Choroid plexus epithelial cell (primary cell): ENCODE results near the gene SPATS2.

ENCODE experiments used
- DNase-seq: peaks from one replicate; pipeline ENCODE4 v3.0.0-alpha.2; 2010; ENCODE audit warnings: low read depth
- H3K4me3 ChIP-seq: 2 replicates; pipeline ENCODE4 v1.5.1; 2011; ENCODE audit warnings: low read depth, mild to moderate bottlenecking, control low read depth, low read length, moderate library complexity
- TF ChIP-seq, protein P1 (sequence below): conservative IDR thresholded peaks from 2 replicates; pipeline ENCODE4 v1.5.1; 2011; ENCODE audit warnings: low read depth, mild to moderate bottlenecking, control low read depth, inconsistent platforms, low read length, moderate library complexity

The SPATS2 gene

DNA sequence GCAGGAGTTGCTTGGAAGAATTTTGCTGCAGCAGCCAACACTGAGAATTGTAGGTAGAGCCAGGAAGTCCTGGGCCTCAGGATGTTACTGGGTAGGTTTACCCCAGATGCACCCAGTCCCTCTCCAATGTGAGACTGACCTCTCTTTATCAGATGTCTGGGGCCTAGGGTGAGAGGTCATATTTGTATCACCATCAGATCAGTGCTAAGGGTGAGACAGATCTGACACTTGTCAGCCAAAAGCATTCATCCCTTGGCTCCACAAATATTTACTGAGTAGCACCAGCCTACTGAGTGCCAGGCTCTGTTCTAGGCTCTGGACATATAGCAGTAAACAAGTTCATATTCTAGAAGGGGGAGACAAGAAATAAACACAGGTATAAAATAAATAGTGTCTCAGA lies 39.9 kb upstream of the SPATS2 start:
- no peak for DNase-seq
- TF ChIP-seq, protein P1, sequence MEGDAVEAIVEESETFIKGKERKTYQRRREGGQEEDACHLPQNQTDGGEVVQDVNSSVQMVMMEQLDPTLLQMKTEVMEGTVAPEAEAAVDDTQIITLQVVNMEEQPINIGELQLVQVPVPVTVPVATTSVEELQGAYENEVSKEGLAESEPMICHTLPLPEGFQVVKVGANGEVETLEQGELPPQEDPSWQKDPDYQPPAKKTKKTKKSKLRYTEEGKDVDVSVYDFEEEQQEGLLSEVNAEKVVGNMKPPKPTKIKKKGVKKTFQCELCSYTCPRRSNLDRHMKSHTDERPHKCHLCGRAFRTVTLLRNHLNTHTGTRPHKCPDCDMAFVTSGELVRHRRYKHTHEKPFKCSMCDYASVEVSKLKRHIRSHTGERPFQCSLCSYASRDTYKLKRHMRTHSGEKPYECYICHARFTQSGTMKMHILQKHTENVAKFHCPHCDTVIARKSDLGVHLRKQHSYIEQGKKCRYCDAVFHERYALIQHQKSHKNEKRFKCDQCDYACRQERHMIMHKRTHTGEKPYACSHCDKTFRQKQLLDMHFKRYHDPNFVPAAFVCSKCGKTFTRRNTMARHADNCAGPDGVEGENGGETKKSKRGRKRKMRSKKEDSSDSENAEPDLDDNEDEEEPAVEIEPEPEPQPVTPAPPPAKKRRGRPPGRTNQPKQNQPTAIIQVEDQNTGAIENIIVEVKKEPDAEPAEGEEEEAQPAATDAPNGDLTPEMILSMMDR, result no peak

DNA sequence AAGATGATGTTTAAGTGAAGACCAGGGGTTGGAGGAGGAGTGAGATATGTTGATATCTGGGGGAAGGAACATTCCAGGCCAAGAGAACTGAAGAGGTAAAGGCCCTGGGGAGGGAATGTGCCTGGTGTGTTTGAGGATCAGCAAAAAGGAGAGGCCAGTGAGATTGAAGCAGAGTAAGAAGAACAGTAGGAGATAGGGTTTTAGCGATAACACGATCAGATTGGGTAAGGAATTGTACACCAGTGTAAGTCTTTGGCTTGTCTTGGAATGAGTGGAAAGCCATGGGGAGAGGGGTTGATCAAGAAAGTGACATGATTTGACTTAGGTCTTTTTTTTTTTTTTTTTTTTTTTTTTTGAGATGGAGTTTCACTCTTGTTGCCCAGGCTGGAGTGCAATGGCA lies 39.4 kb upstream of the SPATS2 start:
- no peak for DNase-seq
- H3K4me3 ChIP-seq, result no peak overlapping the region
- TF ChIP-seq, protein P1, result no peak

More for the DNA sequence above, 39.9 kb upstream of the SPATS2 start:
- H3K4me3 ChIP-seq, result no peak overlapping the region

DNA sequence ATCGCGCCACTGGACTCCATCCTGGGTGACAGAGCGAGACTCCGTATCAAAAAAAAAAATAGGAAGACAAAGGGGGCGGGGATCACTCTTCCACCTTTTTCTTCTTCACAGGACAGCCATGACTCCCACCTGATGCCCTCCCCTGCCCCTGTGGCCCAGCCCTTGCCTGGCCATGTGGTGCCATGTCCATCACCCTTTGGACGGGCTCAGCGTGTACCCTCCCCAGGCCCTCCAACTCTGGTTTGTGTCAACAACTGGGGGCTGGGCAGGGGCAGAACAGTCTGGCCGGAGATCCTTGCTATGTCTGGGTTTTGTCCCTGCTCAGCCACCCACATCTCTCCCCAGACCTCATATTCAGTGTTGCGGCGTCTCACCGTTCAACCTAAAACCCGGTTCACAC lies 38.4 kb upstream of the SPATS2 start:
- no peak for DNase-seq
- TF ChIP-seq, protein P1, result no peak
- no peak overlapping the region for H3K4me3 ChIP-seq

DNA sequence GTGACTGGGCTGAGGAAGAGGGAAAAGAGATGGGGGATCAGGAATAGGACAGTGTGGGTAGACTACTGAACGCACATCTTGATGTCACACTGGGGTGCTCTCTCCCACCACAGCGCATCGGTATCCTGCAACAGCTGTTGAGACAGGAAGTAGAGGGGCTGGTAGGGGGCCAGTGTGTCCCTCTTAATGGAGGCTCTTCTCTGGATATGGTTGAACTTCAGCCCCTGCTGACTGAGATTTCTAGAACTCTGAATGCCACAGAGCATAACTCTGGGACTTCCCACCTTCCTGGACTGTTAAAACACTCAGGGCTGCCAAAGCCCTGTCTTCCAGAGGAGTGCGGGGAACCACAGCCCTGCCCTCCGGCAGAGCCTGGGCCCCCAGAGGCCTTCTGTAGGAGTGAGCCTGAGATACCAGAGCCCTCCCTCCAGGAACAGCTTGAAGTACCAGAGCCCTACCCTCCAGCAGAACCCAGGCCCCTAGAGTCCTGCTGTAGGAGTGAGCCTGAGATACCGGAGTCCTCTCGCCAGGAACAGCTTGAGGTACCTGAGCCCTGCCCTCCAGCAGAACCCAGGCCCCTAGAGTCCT lies 37.1 kb upstream of the SPATS2 start:
- no peak for DNase-seq
- TF ChIP-seq, protein P1, result no peak
- H3K4me3 ChIP-seq, result no peak overlapping the region

DNA sequence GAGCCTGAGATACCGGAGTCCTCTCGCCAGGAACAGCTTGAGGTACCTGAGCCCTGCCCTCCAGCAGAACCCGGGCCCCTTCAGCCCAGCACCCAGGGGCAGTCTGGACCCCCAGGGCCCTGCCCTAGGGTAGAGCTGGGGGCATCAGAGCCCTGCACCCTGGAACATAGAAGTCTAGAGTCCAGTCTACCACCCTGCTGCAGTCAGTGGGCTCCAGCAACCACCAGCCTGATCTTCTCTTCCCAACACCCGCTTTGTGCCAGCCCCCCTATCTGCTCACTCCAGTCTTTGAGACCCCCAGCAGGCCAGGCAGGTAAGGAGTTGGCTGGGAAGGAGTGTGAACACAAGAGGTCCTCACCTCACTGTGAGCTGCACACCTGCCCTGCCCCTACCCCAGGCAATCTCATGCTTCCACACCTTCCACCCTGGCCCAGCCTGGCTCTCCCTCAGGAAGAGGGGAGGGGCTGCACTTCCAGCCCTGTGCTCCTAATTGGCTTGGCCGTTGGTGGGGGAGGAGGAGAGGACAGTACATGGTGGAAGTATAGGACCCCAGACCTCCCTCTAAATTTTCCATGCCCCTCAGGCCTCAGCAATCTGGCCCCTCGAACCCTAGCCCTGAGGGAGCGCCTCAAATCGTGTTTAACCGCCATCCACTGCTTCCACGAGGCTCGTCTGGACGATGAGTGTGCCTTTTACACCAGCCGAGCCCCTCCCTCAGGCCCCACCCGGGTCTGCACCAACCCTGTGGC lies 36.5 kb upstream of the SPATS2 start:
- TF ChIP-seq, protein P1, result no peak
- no peak for DNase-seq

DNA sequence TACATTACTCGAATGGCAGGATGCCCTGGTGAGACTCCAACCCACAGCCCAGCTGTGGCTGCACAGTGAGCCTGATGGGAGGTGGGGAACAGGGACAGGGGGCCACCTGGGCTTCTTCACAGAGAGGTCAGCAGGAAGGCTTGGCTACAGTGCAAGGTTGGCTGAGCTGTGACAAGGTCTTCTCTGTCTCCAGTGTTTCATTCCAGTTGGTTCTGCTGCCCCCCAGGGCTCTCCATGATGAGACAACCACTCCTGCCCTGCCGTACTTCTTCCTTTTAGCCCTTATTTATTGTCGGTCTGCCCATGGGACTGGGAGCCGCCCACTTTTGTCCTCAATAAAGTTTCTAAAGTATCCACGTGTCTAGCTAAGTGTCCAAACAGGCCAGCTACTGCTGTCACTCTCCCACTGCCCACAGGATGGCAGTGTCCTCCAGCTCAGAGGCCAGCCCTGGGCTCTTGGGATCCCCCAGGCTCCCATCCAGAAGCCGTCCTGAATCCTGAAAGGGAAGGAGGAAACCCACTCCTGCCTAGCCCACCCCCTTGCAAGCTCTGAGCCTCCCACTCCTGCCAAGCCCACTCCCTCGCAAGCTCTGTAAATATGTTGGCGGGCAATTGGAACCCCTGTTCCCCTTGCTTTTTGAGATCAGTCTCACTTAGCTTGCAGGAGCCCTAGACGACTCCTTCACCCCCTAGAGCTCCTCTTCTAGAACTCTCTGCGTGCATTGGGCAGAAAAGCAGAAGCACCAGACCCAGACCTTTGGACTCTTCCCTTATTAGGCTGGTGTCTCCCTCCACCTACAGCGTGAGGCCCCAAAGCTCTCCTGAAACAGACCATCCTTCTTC lies 35.7 kb upstream of the SPATS2 start:
- peak; percentile 90 for DNase-seq

More for the DNA sequence above, 36.5 kb upstream of the SPATS2 start:
- no peak overlapping the region for H3K4me3 ChIP-seq

More for the DNA sequence above, 35.7 kb upstream of the SPATS2 start:
- TF ChIP-seq, protein P1, result peak; percentile 92
- no peak overlapping the region for H3K4me3 ChIP-seq
